ENCODE results near the gene AUTS2.

DNA sequence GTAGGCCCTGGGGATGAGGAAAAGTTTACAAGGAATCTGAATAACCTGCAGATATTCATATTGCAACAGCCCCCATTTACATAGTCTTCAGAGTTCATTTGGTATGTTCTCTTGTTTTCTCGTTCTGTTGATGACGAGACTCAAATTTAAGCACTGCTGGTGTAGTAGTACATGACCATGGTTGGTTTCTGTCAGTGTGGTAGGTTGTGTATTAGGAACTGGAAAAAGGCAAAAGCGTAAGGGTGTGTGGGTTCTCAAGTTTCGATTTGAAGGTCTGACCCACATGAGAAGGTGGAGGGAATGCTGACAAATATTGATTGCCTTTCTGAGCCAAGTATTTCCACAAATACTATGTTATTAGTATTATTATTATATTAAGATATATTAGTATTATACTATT, 151.7 kb downstream of the AUTS2 start:
- TF ChIP-seq, protein P1, sequence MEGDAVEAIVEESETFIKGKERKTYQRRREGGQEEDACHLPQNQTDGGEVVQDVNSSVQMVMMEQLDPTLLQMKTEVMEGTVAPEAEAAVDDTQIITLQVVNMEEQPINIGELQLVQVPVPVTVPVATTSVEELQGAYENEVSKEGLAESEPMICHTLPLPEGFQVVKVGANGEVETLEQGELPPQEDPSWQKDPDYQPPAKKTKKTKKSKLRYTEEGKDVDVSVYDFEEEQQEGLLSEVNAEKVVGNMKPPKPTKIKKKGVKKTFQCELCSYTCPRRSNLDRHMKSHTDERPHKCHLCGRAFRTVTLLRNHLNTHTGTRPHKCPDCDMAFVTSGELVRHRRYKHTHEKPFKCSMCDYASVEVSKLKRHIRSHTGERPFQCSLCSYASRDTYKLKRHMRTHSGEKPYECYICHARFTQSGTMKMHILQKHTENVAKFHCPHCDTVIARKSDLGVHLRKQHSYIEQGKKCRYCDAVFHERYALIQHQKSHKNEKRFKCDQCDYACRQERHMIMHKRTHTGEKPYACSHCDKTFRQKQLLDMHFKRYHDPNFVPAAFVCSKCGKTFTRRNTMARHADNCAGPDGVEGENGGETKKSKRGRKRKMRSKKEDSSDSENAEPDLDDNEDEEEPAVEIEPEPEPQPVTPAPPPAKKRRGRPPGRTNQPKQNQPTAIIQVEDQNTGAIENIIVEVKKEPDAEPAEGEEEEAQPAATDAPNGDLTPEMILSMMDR (conservative IDR thresholded peaks at IDR 0.05; ENCODE audit: low read depth, low read length) = no peak
- TF ChIP-seq EZH2 (IDR thresholded peaks at IDR 0.05; ENCODE audit: borderline replicate concordance, low read depth, low read length, poor library complexity, severe bottlenecking) = no peak

Measured in A673 (cell line).